GM19395 (cell line): ENCODE measurements around the gene ZNF444.
"Not testable (repeated sequence)": the region's sequence is repeated elsewhere in the genome, so short reads cannot be mapped to it uniquely, and the experiment has no call there.

Experiments used
- ATAC-seq: cut with Tn5 transposase; IDR thresholded peaks from one replicate; pipeline ENCODE4 v1.9.1; 2021; ENCODE audit warnings: mild to moderate bottlenecking, moderate library complexity; ENCODE audit not compliant: unreplicated experiment

ZNF444 gene

DNA sequence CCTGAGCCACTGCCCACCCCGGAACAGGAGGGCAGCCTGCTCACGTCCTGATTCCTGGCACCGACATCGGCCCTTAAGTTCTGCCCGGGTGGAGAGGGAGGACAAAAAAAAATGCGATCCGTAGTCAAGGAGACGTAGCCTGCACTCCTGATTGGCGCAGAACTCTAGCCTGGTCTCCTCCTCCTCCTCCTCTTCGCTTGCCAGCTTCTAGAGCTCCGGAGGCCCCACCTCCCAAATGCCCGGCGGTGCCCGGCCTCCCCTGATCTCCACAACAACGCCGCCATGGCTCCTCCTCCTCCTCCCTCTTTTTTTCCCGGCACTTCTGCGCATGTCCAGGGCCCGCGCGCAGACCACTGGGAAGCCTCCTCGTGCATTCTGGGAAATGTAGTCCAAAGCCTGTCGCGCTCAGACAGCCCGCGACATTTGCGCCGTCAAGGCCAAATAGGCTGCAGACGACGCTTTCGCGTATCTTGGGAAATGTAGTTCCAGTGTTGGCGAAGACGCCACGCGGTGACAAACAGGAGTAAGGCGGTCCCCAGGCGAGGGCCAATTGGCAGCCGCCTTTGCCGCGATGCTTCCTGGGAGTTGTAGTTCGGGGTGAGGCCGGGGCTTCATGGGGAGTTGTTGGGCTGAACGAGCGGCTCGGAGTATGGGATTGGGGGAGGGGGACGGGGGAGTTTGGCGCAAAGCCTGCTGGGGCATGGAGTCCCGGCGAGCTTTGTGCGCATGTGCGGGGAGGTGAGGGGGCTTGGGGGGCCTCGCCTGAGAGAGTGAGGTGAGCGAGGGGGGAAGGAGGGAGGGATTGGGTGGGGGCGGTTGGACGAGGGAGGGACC, at the start of gene ZNF444:
Gene ZNF444, plus strand, starts transcription at position 705 of the 834 bp plus-strand sequence. CDS start 5,625 bp downstream, outside the sequence.
- ATAC-seq: peak; percentile 89

DNA sequence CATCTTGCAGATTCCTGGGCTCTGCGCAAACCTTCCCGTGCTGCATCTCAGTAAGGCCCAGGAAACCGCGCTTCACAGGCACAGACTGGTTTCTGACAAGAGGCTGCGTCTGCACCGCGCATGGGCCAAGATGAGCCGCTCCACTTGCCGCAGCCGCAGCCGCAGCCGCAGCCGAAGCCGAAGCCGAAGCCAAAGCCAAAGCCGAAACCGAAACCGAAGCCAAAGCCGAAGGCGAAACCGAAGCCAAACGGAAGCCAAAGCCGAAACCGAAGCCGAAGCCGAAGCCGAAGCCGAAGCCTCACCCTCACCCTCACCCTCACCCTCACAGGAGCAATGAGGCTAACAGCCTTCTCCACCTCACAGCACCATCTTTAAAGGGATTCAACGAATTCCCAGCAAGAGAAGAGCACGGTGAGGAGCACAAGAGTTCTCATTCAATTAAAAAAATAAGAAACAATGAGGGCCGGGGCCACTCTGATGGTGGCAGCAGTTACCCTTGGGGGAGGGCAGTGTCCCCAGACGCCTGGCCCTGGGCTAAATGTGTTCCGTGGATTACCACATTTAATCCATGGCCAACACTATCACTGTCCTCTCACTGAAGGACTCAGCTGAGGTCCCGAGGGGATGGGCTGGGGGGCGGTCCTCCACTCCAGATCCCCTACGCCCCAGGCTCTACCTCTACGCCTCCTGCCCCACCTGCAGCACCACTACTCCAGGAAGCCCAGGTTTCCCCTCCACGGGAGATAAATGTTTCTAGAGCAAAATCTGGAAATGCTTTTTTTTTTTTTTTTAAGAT, 49.1 kb upstream of the ZNF444 start:
- ATAC-seq: no peak

DNA sequence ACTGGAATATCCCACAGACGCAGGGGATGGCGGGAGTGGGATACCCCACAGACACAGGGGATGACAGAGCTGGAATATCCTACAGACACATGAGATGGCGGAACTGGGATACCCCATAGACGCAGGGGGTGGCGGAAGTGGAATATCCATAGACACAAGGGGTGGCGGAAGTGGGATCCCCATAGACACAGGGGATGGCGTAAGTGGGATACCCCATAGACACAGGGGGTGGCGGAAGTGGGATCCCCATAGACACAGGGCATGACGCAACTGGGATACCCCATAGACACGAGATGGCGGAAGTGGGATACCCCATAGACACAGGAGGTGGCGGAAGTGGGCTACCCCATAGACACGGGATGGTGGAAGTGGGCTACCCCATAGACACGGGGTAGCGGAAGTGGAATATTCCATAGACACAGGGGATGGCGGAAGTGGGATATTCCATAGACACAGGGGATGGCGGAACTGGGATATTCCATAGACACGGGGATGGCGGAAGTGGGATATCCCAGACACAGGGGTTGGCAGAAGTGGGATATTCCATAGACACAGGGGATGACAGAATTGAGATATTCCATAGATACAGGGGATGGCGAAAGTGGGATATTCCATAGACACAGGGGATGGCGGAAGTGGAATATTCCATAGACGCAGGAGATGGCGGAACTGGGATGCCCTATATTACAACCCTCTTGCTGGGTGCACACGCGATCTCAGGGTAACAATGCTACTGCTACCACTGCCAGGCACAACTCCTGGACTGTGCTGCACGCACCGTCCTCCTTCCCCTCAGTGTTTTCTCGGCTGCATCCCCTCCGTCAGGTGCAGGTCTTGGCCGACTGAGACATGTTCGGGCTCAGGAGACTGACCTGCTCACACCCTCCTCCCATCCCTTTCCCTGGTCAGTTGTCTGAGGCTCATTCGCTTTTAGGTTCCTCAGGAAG, 48.1 kb upstream of the ZNF444 start:
- ATAC-seq: no peak

DNA sequence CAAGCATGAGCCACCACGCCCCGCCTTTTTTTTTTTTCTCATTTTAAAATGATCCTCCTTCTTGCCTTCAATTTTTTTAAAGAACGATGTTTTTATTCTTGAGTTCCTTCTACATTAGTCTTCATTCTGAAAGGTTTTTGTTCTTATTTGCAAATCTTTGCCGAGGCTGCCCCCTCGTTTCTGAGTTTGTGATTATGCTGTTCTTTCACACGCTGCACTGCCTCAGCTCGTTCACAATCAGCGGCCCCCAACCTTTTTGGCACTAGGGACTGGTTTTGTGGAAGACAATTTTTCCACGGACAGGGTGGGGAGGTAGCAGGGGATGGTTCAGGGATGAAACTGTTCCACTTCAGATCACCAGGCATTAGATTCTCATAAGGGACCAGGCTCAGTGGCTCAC, 46.6 kb upstream of the ZNF444 start:
- no peak for ATAC-seq

DNA sequence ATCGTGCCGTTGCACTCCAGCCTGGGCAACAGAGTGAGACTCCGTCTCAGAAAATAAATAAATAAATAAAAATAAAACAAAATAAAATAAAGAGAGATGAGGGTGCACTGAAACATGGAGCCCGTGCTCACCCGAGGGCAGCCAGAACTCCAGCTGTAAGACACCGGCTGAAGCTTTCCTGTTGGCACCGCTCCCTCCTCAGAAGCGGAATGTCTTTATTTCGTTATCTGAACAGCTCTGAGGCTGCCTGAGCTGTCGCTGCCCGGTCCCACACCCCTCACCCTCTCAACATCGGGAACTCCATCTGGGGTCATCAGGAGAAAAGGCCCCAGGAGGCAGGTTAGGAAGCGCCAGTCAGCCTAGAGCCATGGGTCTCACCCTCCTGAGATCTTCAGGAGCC, 44.4 kb upstream of the ZNF444 start:
- no peak for ATAC-seq

DNA sequence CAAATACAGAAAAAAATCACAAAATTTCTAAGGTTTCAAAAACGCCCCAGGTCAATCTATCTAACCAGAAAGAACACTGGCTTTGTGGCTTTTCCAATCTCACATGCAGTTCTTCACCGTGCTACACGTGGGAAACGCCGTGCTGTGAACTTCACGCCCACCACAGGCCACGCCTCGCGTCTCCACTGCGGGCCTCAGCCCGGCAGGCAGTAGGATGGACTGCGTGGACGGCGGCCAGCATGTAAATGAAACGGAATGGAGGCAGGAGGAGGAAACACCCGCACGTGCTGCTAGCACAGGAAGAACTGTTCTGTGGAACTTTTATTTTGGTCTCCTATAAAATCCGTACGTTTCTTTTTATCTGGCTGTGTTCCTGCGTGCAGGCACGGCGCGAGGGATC, 43.8 kb upstream of the ZNF444 start:
- no peak for ATAC-seq

DNA sequence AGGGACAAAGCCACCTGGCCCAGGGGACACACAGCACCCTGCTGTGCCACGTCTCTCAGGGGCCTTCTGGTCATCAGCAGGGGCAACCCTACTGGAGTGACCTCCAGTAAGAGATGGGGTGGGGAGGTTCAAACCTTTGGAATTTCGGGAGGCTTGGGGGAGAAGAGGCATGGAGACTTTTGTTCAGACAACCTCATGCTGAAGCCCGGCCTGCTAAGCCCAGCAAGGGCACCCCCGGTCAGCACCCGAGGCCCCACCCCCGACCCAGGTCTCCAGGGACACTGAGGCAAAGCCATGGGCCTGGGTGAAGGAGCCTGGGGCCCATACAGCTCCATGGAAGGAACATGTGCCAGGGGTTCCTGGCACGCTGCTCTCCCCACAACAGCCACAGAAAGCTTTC, 43.3 kb upstream of the ZNF444 start:
- no peak for ATAC-seq

DNA sequence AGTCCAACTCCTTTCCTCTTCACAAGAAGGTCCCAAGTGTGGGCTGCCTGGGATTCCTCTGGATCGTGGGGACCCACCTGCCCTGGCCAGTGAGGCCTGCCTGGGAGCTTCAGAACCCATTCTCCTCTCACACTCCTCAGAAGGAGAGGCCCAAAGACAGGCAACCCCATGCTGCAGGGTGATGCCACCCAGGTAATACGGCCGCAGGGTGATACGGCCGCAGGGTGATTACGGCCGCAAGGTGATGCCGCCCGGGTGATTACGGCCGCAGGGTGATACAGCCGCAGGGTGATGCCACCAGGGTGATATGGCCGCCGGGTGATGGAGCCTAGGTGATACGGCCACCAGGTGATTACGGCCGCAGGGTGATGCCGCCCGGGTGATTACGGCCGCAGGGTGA, 42.9 kb upstream of the ZNF444 start:
- not testable (repeated sequence) for ATAC-seq

DNA sequence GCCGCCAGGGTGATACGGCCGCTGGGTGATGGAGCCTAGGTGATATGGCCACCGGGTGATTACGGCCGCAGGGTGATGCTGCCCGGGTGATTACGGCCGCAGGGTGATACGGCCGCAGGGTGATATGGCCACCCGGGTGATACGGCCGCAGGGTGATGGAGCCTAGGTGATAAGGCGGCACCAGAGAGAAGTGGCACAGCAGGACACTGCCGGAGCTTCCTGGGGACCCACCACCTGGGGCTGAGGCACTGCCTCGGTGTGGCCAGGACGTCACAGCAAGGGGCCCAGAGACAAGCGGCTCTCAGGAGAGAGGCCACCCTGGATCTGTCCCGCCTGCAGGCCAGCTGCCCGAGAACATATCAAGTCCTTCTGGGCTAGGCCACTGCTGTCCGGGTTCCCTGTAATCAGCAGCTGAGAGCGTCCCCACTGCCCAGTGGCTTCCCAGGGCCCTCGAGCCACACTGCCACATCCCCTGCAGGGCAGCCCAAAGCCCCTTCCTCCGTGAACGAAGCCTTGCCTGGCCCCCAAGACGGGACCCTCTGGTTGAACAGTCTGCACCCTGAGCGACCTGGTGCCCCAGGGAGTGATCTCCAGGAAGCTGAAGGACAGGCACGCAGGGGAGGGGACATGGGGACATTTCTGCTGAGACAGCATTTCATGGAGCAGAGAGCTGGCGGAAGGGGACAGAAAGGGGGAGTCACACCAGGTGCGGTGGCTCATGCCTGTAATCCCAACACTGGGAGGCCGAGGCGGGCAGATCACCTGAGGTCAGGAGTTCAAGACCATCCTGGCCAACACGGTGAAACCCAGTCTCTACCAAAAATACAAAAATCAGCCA, 42.1 kb upstream of the ZNF444 start:
- ATAC-seq: no peak

DNA sequence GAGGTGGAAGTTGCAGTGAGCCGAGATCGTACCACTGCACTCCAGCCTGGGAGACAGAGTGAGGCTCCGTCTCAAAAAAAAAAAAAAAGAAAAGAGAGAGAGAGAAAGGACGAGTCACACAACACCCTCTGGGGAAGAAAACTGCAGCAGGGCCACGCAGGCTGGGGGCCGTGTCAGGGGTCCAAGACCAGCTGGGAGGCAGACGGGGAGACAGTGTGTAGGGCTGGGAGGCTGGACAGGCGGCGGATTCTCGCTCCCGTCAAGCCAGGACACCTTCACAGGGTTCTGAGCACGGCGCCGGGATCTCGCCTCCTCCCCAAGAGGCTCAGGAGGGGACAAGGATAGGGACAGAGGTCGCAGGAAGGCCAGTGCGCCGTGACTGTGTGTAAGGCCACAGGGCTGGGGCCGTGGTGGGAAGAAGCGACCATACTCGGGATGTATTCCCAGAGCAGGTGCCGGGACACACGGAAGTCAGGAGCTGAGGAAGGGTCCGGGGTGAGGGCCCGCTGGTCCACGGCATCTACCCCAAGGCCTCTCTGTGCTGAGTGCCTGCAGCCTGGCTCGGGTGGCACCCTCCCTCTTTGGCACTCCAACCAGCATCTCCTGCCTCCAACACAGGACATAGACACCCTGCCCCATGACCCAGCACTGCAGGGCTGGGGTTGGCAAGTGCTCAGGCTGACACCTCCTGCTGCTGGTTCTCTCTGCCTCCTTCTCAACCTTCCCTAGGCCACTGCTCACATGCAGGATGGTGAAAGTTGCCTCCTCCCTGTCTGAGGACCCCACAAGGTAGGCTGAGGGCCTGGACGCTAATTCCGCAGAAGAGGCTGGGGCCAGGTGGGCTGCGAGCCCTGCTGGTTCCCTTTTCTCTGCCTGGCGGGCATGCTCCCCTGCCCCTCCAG, 41.2 kb upstream of the ZNF444 start:
- no peak for ATAC-seq

DNA sequence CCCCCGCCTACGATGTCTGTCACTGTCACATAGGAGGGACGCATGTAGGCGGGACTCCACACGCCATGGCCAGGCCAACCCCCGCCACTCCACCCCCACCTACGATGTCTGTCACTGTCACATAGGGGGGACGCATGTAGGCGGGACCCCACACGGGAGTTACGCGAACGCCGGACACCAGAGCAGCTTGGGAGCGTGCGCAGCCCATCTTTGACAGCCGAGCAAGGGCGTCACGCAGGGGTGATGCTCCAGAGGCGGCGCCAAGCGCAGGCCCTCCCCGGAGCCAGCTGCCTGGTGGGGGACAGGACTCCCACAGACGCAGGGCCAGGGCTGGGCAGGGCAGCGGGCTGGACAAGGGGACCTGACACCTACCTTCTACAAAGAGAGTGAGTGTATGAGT, 40.0 kb upstream of the ZNF444 start:
- ATAC-seq: no peak

DNA sequence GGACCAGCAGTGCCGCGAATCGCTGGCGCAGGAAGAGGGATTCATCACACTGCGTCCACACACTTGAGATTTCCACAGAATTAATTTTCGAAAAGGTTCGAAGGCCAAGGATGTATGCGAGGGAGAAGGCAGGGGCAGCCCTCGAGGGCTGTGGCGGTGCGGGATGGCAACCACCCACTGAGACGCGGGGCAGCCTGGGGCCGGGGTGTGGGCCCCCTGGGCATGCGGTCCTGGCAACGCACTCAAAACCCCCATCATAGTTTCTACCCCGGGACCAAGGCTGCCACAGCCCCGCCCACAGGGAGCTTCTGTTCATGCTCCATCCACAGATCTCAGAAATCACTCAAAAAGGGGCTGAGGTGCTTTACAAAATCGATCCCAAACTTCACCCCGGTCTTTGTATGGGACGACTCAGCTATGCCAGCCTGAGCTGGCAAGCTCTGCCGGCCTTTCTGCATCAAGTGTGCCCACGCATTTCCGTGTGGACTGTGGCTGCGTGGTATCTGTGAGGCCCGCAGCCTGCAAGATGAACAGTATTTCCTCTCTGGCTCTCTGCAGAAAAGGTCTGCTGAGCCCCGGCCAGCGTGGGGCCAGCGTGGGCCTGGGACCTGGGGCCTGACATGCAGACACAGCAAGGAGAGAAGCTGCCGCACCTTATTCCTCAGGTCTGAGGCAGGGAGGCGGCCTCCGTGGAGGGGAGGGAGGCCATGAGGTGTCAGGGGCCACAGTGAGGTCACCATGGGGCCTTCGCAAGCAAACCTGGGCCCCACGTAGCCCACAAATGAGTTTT, 39.1 kb upstream of the ZNF444 start:
- ATAC-seq: no peak

DNA sequence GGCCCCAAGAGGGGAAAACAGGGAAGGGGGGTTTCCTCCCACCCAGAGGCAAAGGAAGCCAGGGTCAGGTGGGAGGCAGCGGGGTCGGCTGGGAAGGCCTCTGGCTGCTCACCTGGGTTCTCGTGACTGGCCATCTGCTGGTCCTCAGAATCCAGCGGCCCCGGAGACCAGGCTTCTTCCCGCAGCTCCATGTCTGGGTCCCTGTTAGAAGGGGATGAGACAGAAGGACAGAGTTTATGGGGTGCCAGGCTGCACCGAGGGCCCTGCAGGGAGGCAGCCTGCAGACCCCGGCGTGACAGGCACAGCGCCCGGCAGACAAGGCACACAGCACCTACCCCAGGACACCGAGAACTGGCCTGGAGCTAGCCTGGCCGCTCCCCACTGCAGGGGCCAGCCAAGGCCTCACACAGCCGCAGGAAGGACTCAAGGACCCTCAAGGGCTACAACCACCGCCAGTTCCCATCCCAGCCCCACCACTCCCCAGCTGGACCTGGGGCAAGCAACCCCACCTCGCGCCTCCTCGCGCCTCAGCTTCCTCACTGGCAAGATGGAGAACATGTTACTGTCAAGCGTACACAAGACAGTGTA, 38.0 kb upstream of the ZNF444 start:
- no peak for ATAC-seq

DNA sequence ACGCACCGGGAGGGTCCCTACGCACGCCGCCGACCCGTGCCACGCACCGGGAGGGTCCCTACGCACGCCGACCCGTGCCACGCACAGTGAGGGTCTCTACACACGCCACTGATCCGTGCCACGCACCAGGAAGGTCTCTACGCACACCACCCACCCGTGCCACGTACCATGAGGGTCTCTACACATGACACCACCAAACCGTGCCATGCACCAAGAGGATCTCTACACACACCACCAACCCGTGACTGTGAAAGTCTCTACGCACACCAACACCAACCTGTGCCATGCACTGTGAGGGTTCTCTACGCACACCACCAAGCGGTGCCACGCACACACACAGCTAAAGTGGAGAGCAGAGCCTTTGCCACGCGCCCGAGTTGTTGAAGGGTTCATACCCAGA, 36.7 kb upstream of the ZNF444 start:
- ATAC-seq: no peak

DNA sequence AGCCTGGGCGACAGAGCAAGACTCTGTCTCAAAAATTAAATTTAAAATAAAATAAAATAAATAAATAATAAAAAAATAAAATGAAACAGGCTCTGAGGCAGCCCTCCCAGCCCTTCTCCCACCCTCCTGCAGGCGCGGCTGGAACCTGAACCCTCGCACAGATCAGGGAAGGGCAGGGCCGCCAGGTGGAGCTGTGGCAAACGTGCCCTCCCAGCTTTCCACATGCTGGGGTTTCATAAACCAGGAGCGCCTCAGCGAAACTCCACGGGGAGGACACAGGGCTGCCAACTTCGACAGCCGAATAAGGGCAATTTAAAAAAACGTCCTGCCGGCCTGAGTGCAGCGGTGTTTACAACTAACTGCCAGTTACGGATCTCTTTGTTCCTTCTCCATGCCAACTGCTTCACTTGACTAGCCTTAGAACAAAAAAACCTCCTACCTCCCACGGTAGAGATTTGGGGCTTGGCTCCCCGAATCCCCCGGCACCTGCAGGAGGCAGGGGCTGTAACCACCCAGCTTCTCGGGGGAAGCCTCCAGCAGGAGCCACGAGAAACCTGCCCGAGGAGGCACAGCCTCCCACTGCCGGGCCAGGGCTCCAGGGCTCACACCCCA, 35.9 kb upstream of the ZNF444 start:
- ATAC-seq: no peak

DNA sequence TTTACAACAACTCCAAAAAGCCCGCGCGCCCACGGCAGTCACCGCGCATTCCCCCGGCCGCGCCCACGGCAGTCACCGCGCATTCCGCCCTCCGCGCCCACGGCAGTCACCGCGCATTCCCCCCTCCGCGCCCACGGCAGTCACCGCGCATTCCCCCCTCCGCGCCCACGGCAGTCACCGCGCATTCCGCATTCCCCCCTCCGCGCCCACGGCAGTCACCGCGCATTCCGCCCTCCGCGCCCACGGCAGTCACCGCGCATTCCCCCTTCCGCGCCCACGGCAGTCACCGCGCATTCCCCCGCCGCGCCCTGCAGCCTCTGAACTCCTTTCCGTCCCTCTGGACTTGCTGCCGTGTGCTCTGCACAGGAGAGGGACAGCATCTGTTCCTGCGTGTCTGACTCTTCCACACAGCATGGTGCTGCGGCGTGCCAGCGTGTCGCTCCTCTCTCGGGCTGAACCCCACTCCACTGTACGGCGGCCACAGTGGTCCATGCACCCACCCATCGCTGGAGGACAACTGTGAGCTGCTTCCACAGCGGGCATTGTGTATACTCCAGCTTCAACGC, 35.2 kb upstream of the ZNF444 start:
- ATAC-seq: not testable (repeated sequence)

DNA sequence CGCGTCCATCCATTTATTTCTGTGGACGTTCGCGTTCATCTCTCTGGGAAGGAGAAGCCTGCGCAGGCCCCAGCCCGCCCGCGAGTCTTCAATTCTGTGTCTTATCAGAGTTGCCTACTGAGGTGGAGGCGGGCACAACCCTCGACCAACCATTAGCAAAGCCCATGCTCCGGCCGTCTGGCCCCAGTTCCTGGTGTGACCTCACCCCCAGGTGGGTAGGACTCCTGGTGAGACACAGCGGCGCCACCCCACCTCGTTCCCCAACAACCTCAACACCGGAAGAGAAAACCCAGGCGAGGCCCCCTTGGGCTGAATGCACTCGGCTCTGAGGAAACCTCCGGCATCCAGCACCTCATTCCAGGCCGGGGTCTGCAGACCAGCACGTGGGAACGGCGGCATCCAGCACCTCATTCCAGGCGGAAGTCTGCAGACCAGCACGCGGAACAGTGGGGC, 34.7 kb upstream of the ZNF444 start:
- no peak for ATAC-seq
